ENCODE data around the gene IL1RAPL1. TPM values are rescaled to one million over a fixed set of nuclear protein-coding genes. Genes with fewer than 3 reads are reported as not detected.

IL1RAPL1 gene
- total and polyA plus RNA-seq, 2 experiments from 2014 or later: 0.18 to 0.49 TPM

DNA sequence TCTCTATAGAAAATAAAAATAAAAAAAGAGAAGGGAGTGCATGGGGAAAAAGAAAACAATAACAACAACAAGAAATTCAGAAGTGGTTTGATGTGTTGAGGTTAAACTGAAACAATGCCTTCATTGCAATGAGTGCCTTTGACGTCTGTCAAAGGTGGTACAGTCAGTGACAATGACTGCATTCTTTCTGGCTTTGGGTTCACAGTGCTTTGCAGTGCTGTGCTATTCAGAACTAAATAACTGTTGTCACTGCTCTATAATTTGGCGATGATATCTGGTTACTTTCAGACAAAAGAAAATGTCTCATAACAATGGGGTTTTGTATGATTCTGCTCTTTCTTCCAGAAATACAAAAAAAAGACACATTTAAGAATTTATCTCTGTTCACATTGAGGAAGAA, 1139.6 kb downstream of the IL1RAPL1 start:
- Histone ChIP-seq H3K9me2 (ENCODE audit: insufficient read depth) (no peaks in the 10 kb centered on the region), H2AFZ (no peak overlapping the region), H4K20me1 (replicated peaks; ENCODE audit: insufficient read depth) (no peaks in the 10 kb centered on the region), H3K4me3 (no peak overlapping the region), H3K79me2 (replicated peaks; ENCODE audit: insufficient read depth) (no peaks in the 10 kb centered on the region), H3K27me3 (ENCODE audit: insufficient read depth) (no peaks in the 10 kb centered on the region), H3F3A (replicated peaks; ENCODE audit: low read depth) (no peaks in the 10 kb centered on the region), H3K4me1 (ENCODE audit: insufficient read depth) (no peaks in the 10 kb centered on the region), H3K27ac (ENCODE audit: low read depth) (no peak overlapping the region), H3K36me3 (ENCODE audit: insufficient read depth) (no peaks in the 10 kb centered on the region), H3K4me2 (no peak overlapping the region)
- TF ChIP-seq STAT1 (IDR thresholded peaks at IDR 0.05; ENCODE audit: unreplicated experiment) (no peak), JUNB (IDR thresholded peaks at IDR 0.05; ENCODE audit: unreplicated experiment) (no peak), ZNF114 (CRISPR knock-in tag; IDR thresholded peaks at IDR 0.05) (no peak), NANOG (IDR thresholded peaks at IDR 0.05; ENCODE audit: borderline replicate concordance) (no peak), CREB1 (CRISPR knock-in tag; IDR thresholded peaks at IDR 0.05; ENCODE audit: low read depth) (no peak), POLR2AphosphoS5 (IDR thresholded peaks at IDR 0.05; ENCODE audit: low read depth) (no peak)
- TF ChIP-seq, protein P1, sequence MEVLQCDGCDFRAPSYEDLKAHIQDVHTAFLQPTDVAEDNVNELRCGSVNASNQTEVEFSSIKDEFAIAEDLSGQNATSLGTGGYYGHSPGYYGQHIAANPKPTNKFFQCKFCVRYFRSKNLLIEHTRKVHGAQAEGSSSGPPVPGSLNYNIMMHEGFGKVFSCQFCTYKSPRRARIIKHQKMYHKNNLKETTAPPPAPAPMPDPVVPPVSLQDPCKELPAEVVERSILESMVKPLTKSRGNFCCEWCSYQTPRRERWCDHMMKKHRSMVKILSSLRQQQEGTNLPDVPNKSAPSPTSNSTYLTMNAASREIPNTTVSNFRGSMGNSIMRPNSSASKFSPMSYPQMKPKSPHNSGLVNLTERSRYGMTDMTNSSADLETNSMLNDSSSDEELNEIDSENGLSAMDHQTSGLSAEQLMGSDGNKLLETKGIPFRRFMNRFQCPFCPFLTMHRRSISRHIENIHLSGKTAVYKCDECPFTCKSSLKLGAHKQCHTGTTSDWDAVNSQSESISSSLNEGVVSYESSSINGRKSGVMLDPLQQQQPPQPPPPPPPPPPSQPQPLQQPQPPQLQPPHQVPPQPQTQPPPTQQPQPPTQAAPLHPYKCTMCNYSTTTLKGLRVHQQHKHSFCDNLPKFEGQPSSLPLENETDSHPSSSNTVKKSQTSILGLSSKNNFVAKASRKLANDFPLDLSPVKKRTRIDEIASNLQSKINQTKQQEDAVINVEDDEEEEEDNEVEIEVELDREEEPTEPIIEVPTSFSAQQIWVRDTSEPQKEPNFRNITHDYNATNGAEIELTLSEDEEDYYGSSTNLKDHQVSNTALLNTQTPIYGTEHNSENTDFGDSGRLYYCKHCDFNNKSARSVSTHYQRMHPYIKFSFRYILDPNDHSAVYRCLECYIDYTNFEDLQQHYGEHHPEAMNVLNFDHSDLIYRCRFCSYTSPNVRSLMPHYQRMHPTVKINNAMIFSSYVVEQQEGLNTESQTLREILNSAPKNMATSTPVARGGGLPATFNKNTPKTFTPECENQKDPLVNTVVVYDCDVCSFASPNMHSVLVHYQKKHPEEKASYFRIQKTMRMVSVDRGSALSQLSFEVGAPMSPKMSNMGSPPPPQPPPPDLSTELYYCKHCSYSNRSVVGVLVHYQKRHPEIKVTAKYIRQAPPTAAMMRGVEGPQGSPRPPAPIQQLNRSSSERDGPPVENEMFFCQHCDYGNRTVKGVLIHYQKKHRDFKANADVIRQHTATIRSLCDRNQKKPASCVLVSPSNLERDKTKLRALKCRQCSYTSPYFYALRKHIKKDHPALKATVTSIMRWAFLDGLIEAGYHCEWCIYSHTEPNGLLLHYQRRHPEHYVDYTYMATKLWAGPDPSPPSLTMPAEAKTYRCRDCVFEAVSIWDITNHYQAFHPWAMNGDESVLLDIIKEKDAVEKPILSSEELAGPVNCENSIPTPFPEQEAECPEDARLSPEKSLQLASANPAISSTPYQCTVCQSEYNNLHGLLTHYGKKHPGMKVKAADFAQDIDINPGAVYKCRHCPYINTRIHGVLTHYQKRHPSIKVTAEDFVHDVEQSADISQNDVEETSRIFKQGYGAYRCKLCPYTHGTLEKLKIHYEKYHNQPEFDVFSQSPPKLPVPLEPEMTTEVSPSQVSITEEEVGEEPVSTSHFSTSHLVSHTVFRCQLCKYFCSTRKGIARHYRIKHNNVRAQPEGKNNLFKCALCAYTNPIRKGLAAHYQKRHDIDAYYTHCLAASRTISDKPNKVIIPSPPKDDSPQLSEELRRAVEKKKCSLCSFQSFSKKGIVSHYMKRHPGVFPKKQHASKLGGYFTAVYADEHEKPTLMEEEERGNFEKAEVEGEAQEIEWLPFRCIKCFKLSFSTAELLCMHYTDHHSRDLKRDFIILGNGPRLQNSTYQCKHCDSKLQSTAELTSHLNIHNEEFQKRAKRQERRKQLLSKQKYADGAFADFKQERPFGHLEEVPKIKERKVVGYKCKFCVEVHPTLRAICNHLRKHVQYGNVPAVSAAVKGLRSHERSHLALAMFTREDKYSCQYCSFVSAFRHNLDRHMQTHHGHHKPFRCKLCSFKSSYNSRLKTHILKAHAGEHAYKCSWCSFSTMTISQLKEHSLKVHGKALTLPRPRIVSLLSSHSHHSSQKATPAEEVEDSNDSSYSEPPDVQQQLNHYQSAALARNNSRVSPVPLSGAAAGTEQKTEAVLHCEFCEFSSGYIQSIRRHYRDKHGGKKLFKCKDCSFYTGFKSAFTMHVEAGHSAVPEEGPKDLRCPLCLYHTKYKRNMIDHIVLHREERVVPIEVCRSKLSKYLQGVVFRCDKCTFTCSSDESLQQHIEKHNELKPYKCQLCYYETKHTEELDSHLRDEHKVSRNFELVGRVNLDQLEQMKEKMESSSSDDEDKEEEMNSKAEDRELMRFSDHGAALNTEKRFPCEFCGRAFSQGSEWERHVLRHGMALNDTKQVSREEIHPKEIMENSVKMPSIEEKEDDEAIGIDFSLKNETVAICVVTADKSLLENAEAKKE (CRISPR knock-in tag; IDR thresholded peaks at IDR 0.05): no peak
- TF ChIP-seq, protein P2, sequence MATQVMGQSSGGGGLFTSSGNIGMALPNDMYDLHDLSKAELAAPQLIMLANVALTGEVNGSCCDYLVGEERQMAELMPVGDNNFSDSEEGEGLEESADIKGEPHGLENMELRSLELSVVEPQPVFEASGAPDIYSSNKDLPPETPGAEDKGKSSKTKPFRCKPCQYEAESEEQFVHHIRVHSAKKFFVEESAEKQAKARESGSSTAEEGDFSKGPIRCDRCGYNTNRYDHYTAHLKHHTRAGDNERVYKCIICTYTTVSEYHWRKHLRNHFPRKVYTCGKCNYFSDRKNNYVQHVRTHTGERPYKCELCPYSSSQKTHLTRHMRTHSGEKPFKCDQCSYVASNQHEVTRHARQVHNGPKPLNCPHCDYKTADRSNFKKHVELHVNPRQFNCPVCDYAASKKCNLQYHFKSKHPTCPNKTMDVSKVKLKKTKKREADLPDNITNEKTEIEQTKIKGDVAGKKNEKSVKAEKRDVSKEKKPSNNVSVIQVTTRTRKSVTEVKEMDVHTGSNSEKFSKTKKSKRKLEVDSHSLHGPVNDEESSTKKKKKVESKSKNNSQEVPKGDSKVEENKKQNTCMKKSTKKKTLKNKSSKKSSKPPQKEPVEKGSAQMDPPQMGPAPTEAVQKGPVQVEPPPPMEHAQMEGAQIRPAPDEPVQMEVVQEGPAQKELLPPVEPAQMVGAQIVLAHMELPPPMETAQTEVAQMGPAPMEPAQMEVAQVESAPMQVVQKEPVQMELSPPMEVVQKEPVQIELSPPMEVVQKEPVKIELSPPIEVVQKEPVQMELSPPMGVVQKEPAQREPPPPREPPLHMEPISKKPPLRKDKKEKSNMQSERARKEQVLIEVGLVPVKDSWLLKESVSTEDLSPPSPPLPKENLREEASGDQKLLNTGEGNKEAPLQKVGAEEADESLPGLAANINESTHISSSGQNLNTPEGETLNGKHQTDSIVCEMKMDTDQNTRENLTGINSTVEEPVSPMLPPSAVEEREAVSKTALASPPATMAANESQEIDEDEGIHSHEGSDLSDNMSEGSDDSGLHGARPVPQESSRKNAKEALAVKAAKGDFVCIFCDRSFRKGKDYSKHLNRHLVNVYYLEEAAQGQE (IDR thresholded peaks at IDR 0.05; ENCODE audit: unreplicated experiment): no peak
- no peaks in the 10 kb centered on the region; the same call in 2 of the 3 replicates for H3K4me1 Mint-ChIP-seq
- DNase-seq (ENCODE audit: low spot score) (no peak), ATAC-seq (no peak)
- H3K36me3 Mint-ChIP-seq (ENCODE audit: low read depth): no peaks in the 10 kb centered on the region
- no peak overlapping the region for H3K27ac Mint-ChIP-seq
- H3K9me3 Mint-ChIP-seq: no peaks in the 10 kb centered on the region
- no peaks in the 10 kb centered on the region for H3K27me3 Mint-ChIP-seq (ENCODE audit: insufficient read depth, low read depth, poor library complexity)
- no peak overlapping the region for H3K4me3 Mint-ChIP-seq

Measured in GM23338 (cell line).